Ishikawa (cell line): ENCODE results near the gene VWF.

Experiments
- MAX ChIP-seq: IDR thresholded peaks from 2 replicates; pipeline ENCODE4 v1.6.1; 2012
- RAD21 ChIP-seq: IDR thresholded peaks from 2 replicates; pipeline ENCODE4 v1.6.1; 2012; ENCODE audit warnings: low read depth
- USF1 ChIP-seq: IDR thresholded peaks from 2 replicates; pipeline ENCODE4 v1.6.1; 2012
- YY1 ChIP-seq: IDR thresholded peaks from 2 replicates; pipeline ENCODE4 v1.6.1; 2012; ENCODE audit warnings: low read depth

GRCh38 chr12:5976711-5977110, 147.8 kb downstream of the VWF start:
- TF ChIP-seq MAX, result no peak
- no peak for TF ChIP-seq RAD21
- no peak for TF ChIP-seq USF1
- TF ChIP-seq YY1, result no peak
